Peyer's patch (tissue), 4 donors: Measurements from ENCODE around the gene PRODH.

Experiments used
- CTCF ChIP-seq, 6 experiments: fragments of 450-650 bp in 4 of 6; fragments of 200-600 bp in 2 of 6; sonication (generic) in 1 of 6; IDR thresholded peaks; one replicate each; pipeline ENCODE4 v1.5.1; 2017 to 2019; ENCODE audit warnings: antibody characterized with exemption in 6 of 6, mild to moderate bottlenecking in 3 of 6, moderate library complexity in 1 of 6
- POLR2A ChIP-seq, 2 donors: fragments of 450-650 bp; IDR thresholded peaks; one replicate each; pipeline ENCODE4 v1.5.1; 2017; ENCODE audit warnings: antibody characterized with exemption in 2 of 2, mild to moderate bottlenecking in 2 of 2, moderate library complexity in 2 of 2

GRCh38 chr22:18966748-18967147, 30.7 kb upstream of the PRODH start:
- TF ChIP-seq POLR2A (IDR thresholded peaks at IDR 0.05) (no peak), CTCF (IDR thresholded peaks at IDR 0.05) (no peak)
